HUES64 (cell line): ENCODE data around the gene PIR.

Experiments used
- H3K27ac ChIP-seq: 2 replicates; pipeline ENCODE4 v1.7.0; 2013; ENCODE audit warnings: low read depth, low read length, inconsistent platforms
- H3K27me3 ChIP-seq: 2 replicates; pipeline ENCODE4 v1.6.1; 2013; ENCODE audit warnings: mild to moderate bottlenecking, low read length; ENCODE audit not compliant: insufficient read depth
- H3K36me3 ChIP-seq: 2 replicates; pipeline ENCODE4 v1.6.1; 2013; ENCODE audit warnings: mild to moderate bottlenecking, low read length; ENCODE audit not compliant: insufficient read depth
- H3K4me1 ChIP-seq: 2 replicates; pipeline ENCODE4 v1.6.1; 2013; ENCODE audit warnings: mild to moderate bottlenecking, low read length, moderate library complexity; ENCODE audit not compliant: insufficient read depth
- H3K4me3 ChIP-seq: 2 replicates; pipeline ENCODE4 v1.5.1; 2013; ENCODE audit warnings: mild to moderate bottlenecking, low read length, moderate library complexity
- H3K9ac ChIP-seq: 2 replicates; pipeline ENCODE4 v1.6.1; 2013; ENCODE audit warnings: mild to moderate bottlenecking, low read depth, low read length
- H3K9me3 ChIP-seq: 2 replicates; pipeline ENCODE4 v1.6.1; 2013; ENCODE audit warnings: low read depth, low read length; ENCODE audit not compliant: insufficient read depth
- WGBS: fragments of 150-250, 120-280 bp; methylation state at CpG from one replicate; pipeline ENCODE4 v1.1.7; 2013; ENCODE audit warnings: missing lambda C conversion rate; 5-methylcytosine and 5-hydroxymethylcytosine counted together

PIR gene

GRCh38 chrX:15418041-15418706 is 75.0 kb downstream of the PIR start:
- WGBS, result 97% methylated on average over 5 of the region's 6 CpGs
- Histone ChIP-seq H3K27ac (no peak overlapping the region), H3K27me3 (no peaks in the 10 kb centered on the region), H3K9me3 (no peaks in the 10 kb centered on the region), H3K36me3 (no peaks in the 10 kb centered on the region), H3K4me1 (no peaks in the 10 kb centered on the region), H3K9ac (no peak overlapping the region), H3K4me3 (no peak overlapping the region)

DNA sequence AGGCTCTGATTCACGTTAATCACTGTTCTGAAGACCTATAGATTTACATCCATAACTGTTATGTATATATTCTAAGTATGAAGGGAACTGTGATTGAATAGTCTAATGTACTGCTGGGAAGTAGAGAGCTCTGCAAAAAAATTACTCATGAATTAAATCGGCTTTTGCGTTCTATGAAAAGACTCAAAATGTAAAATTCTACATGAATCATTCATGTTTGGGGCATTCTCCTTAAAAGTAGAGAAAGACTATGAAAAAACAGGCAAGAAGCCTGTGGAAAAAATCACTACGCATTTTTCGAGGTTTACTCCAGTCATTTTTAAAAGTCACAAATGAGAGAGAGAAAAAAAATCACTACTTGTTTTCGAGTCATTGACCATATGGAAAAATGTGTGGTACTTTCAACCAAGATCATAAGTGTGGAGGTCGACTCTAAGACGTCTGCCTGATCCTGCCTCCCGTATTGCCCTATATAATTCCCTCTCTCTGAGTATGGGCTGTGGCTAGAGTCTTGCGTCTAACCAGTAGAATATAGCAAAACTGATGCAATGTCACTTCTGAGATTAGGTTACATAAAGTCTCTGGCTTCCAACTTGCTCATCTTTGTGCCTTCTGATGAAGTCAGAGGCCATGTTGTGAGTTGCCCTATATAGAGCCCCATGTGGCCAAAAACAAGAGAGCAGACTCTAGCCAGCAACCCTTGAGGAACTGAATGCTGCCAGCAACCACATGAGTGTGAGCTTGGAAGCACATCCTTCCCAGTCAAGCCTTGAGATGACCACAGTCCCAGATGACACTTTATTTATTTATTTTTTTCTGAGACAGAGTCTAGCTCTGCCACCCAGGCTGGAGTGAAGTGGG is 76.8 kb downstream of the PIR start:
- Histone ChIP-seq H3K9ac (no peak overlapping the region), H3K9me3 (no peaks in the 10 kb centered on the region), H3K36me3 (no peaks in the 10 kb centered on the region), H3K27me3 (no peaks in the 10 kb centered on the region), H3K4me3 (no peak overlapping the region), H3K4me1 (no peaks in the 10 kb centered on the region), H3K27ac (no peak overlapping the region)
- WGBS, result 95% methylated on average over 8 of the region's 10 CpGs

DNA sequence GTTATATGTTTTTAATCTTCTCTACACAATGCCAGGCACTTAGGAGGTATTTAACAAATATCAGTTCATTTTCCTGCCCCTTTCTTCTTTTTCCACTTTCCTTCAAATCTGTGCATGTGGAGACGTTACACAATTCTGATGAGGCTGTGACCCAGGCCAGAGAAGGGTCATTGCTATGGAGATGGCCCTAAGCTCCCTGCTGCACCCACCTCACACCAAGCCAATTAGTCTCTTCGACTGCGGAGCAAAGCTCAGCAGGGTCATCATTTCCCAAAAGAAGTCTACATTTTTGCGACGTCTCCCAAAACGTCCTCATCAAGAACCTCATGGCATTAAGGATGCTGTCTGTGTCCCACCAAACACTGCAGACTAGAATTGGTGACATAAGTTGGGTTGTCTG is 80.0 kb downstream of the PIR start:
- H3K36me3 ChIP-seq, result no peaks in the 10 kb centered on the region
- H3K9ac ChIP-seq, result no peak overlapping the region
- H3K27me3 ChIP-seq, result no peaks in the 10 kb centered on the region
- H3K9me3 ChIP-seq, result no peaks in the 10 kb centered on the region
- H3K4me3 ChIP-seq, result no peak overlapping the region
- no peaks in the 10 kb centered on the region for H3K4me1 ChIP-seq
- no peak overlapping the region for H3K27ac ChIP-seq
- WGBS, result 86% methylated on average over 6 of the region's 6 CpGs

GRCh38 chrX:15410947-15411346 is 82.2 kb downstream of the PIR start:
- Histone ChIP-seq H3K4me1 (no peaks in the 10 kb centered on the region), H3K9ac (no peak overlapping the region), H3K4me3 (no peak overlapping the region), H3K27ac (no peak overlapping the region), H3K27me3 (no peaks in the 10 kb centered on the region), H3K36me3 (no peaks in the 10 kb centered on the region), H3K9me3 (no peaks in the 10 kb centered on the region)
- no CpG with 5 or more reads among the region's 2 CpGs for WGBS

GRCh38 chrX:15410430-15410829 is 82.7 kb downstream of the PIR start:
- Histone ChIP-seq H3K27ac (no peak overlapping the region), H3K9me3 (no peaks in the 10 kb centered on the region), H3K27me3 (no peaks in the 10 kb centered on the region), H3K4me1 (no peaks in the 10 kb centered on the region), H3K9ac (no peak overlapping the region), H3K36me3 (no peaks in the 10 kb centered on the region), H3K4me3 (no peak overlapping the region)

DNA sequence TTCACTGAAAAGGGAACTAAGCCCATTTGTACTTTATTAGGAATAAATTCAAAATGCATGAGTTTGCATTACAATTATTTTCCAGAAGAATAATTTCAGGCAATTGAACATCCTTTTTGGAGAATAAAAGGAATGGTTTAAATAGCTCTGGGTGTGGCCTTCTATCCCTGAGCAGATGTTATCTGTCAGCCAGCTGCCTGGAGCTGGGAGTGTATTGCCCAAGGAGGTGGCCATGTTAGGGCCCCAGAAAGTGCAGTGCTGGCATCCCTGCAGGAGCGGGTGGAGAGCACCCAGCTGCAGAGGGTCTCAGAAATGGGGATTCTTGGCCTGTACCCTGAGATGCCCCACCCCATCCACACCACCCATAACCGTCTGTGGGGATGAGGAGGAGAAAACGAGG is 87.3 kb downstream of the PIR start:
- 78% methylated on average over 2 of the region's 3 CpGs for WGBS
- Histone ChIP-seq H3K9ac (no peak overlapping the region), H3K27me3 (no peaks in the 10 kb centered on the region), H3K4me1 (no peaks in the 10 kb centered on the region), H3K36me3 (no peaks in the 10 kb centered on the region), H3K4me3 (no peak overlapping the region), H3K9me3 (no peaks in the 10 kb centered on the region), H3K27ac (no peak overlapping the region)

DNA sequence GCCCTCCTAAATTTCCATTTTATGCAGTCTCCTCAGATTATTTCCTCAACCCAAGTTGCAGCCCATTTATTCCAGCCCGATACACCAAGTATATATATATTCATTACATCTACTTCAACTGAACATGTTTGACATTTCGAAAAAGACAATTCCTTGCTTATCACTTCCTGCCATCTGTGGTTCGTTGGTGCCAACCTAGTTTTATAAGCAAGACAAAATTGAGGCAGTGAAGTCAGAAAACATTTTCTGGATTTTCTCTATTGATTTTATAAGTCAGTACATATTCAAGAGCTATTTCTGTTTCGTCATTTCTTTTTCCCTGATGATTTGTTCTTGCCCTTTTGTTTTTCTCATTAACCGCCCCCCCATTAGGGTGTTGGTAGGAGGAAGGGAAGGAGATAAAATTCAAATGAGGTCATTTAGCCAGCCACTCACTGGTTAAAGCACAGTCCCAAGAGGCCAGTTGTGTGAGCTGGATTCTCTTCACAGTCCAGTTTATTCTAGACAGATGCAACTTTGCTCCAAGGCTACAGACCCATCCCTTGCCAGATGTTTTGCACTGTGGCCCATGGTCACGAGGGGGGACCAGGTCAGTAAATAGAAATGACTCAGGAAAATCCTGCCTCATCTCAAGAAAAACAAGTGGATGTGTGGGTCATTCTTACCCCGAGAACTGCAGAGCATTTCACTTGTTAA is 88.6 kb downstream of the PIR start:
- Histone ChIP-seq H3K27ac (no peak overlapping the region), H3K9me3 (no peaks in the 10 kb centered on the region), H3K36me3 (no peaks in the 10 kb centered on the region), H3K4me1 (no peaks in the 10 kb centered on the region), H3K9ac (no peak overlapping the region), H3K4me3 (no peak overlapping the region), H3K27me3 (no peaks in the 10 kb centered on the region)
- 92% methylated on average over 5 of the region's 7 CpGs for WGBS

DNA sequence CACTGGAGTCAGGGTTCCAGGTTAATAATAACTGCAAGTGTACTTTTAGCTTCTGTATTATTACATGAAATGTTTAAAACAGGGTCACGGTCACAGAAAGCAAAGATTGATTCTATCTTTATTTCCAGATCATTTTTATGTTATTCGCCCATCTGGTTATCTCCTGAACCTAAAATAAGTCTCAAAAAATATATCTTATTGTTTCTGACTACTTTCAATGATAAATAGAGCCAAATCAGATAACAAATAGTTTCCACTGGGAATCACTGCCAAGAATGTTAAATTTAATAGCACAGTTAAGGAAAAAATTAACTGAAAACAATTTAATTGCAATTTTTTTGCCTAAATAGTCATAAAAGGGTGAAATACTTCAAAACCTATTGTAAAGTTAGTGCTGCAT is 91.8 kb downstream of the PIR start:
- WGBS, result 100% methylated on average over 2 of the region's 2 CpGs

DNA sequence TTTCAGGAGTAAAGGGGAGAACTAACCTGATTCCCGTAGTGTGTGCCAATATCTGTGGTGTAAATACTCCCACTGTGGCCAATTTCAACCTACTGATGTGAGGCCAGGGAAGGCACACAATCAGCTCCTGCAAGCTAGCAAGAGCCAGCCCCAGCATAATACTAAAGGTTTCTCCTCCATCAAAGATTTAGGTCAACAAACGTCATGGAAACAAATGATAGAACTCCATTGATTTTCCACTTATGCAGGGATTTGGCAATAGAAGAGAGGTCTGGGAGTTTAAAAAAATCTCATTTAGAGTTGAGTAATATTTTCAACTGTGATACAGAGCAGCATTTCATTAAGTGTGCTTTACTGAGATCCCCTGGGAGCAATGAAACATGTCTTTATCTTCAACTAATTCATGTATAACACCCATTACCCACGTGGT is 93.2 kb downstream of the PIR start:
- whole genome bisulfite sequencing, result 92% methylated on average over 2 of the region's 3 CpGs
- no peak overlapping the region for H3K27ac ChIP-seq
- no peak overlapping the region for H3K9ac ChIP-seq
- no peaks in the 10 kb centered on the region for H3K36me3 ChIP-seq
- H3K27me3 ChIP-seq, result no peaks in the 10 kb centered on the region
- no peaks in the 10 kb centered on the region for H3K4me1 ChIP-seq
- H3K9me3 ChIP-seq, result no peaks in the 10 kb centered on the region
- H3K4me3 ChIP-seq, result no peak overlapping the region

More for the DNA sequence above, 91.8 kb downstream of the PIR start:
- Histone ChIP-seq H3K9me3 (no peaks in the 10 kb centered on the region), H3K27ac (no peak overlapping the region), H3K9ac (no peak overlapping the region), H3K4me1 (no peaks in the 10 kb centered on the region), H3K36me3 (no peaks in the 10 kb centered on the region), H3K4me3 (no peak overlapping the region), H3K27me3 (no peaks in the 10 kb centered on the region)

GRCh38 chrX:15398874-15399273 is 94.3 kb downstream of the PIR start:
- H3K9ac ChIP-seq, result no peak overlapping the region
- H3K4me1 ChIP-seq, result no peaks in the 10 kb centered on the region
- H3K9me3 ChIP-seq, result no peaks in the 10 kb centered on the region

GRCh38 chrX:15395789-15396188 is 97.3 kb downstream of the PIR start:
- 97% methylated on average over 2 of the region's 2 CpGs for WGBS
- Histone ChIP-seq H3K27me3 (no peaks in the 10 kb centered on the region), H3K4me3 (no peak overlapping the region), H3K36me3 (no peaks in the 10 kb centered on the region), H3K27ac (no peak overlapping the region), H3K9me3 (no peaks in the 10 kb centered on the region), H3K4me1 (peaks cover 3% of the 10 kb centered on the region; the same call in 1 of the 2 replicates), H3K9ac (no peak overlapping the region)

More at GRCh38 chrX:15398874-15399273, 94.3 kb downstream of the PIR start:
- Histone ChIP-seq H3K27ac (no peak overlapping the region), H3K27me3 (no peaks in the 10 kb centered on the region), H3K36me3 (no peaks in the 10 kb centered on the region), H3K4me3 (no peak overlapping the region)
